Sigmoid colon (tissue), 4 donors: Measurements from ENCODE around the gene PCOLCE2.

Experiments used
- EP300 ChIP-seq, 4 donors: sonication (generic); formaldehyde crosslinking; IDR thresholded peaks; one replicate each; pipeline ENCODE4 v1.6.1; 2017; ENCODE audit warnings: antibody characterized with exemption in 4 of 4
- POLR2A ChIP-seq, 2 donors: fragments of 450-650 bp; IDR thresholded peaks; one replicate each; pipeline ENCODE4 v1.6.1; 2016; ENCODE audit warnings: antibody characterized with exemption in 2 of 2, mild to moderate bottlenecking in 2 of 2, moderate library complexity in 2 of 2
- POLR2AphosphoS5 ChIP-seq, 4 donors: sonication (generic); formaldehyde crosslinking; IDR thresholded peaks; one replicate each; pipeline ENCODE4 v1.6.1; 2017; ENCODE audit warnings: antibody characterized with exemption in 4 of 4
- TF ChIP-seq, protein P1 (sequence below), 4 experiments: fragments of 450-650 bp in 3 of 4; fragments of 200-600 bp in 1 of 4; IDR thresholded peaks; one replicate each; pipeline ENCODE4 v1.5.1; 2016 to 2019; ENCODE audit warnings: antibody characterized with exemption in 4 of 4, mild to moderate bottlenecking in 3 of 4, moderate library complexity in 2 of 4

GRCh38 chr3:142898346-142899213, 9.7 kb upstream of the PCOLCE2 start:
- TF ChIP-seq POLR2A (IDR thresholded peaks at IDR 0.05): no peak
- TF ChIP-seq, protein P1, sequence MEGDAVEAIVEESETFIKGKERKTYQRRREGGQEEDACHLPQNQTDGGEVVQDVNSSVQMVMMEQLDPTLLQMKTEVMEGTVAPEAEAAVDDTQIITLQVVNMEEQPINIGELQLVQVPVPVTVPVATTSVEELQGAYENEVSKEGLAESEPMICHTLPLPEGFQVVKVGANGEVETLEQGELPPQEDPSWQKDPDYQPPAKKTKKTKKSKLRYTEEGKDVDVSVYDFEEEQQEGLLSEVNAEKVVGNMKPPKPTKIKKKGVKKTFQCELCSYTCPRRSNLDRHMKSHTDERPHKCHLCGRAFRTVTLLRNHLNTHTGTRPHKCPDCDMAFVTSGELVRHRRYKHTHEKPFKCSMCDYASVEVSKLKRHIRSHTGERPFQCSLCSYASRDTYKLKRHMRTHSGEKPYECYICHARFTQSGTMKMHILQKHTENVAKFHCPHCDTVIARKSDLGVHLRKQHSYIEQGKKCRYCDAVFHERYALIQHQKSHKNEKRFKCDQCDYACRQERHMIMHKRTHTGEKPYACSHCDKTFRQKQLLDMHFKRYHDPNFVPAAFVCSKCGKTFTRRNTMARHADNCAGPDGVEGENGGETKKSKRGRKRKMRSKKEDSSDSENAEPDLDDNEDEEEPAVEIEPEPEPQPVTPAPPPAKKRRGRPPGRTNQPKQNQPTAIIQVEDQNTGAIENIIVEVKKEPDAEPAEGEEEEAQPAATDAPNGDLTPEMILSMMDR (IDR thresholded peaks at IDR 0.05): no peak
- TF ChIP-seq POLR2AphosphoS5 (IDR thresholded peaks at IDR 0.05): no peak
- no peak for TF ChIP-seq EP300 (IDR thresholded peaks at IDR 0.05)
